Measurements from ENCODE around the gene JAZF1.
"Not testable (repeated sequence)": the region's sequence is repeated elsewhere in the genome, so short reads cannot be mapped to it uniquely, and the experiment has no call there.

Gene JAZF1

GRCh38 chr7:28032738-28033380, 147.7 kb downstream of the JAZF1 start:
- DNase-seq = no peak

- DNase-seq = no peak
Observed at GRCh38 chr7:28029051-28029450, 151.5 kb downstream of the JAZF1 start.

- DNase-seq = no peak
Observed at GRCh38 chr7:28028471-28028870, 152.1 kb downstream of the JAZF1 start.

- no peak for DNase-seq
Observed at GRCh38 chr7:28026237-28026636, 154.4 kb downstream of the JAZF1 start.

- DNase-seq = no peak
Observed at GRCh38 chr7:28024786-28025334, 155.7 kb downstream of the JAZF1 start.

- DNase-seq = peak; percentile 80 to 82
Observed at GRCh38 chr7:28020302-28020940, 160.2 kb downstream of the JAZF1 start.

- no peak for DNase-seq
Observed at GRCh38 chr7:28018856-28019465, 161.6 kb downstream of the JAZF1 start.

- no peak for DNase-seq
Observed at GRCh38 chr7:28018446-28018845, 162.1 kb downstream of the JAZF1 start.

GRCh38 chr7:28018020-28018419, 162.6 kb downstream of the JAZF1 start:
- DNase-seq = no peak

- DNase-seq = no peak
Observed at GRCh38 chr7:28017372-28017771, 163.2 kb downstream of the JAZF1 start.

- DNase-seq = no peak
Observed at GRCh38 chr7:28016297-28016696, 164.3 kb downstream of the JAZF1 start.

- DNase-seq = no peak
Observed at GRCh38 chr7:28015169-28015568, 165.4 kb downstream of the JAZF1 start.

GRCh38 chr7:28014340-28014739, 166.3 kb downstream of the JAZF1 start:
- not testable (repeated sequence) for DNase-seq

GRCh38 chr7:28013441-28013840, 167.2 kb downstream of the JAZF1 start:
- DNase-seq = no peak

- DNase-seq = no peak
Observed at GRCh38 chr7:28013019-28013418, 167.6 kb downstream of the JAZF1 start.

GRCh38 chr7:28008911-28009310, 171.7 kb downstream of the JAZF1 start:
- no peak for DNase-seq

- no peak for DNase-seq
Observed at GRCh38 chr7:28008171-28008570, 172.4 kb downstream of the JAZF1 start.

- DNase-seq = no peak
Observed at GRCh38 chr7:28006491-28006890, 174.1 kb downstream of the JAZF1 start.

GRCh38 chr7:28005847-28006231, 174.8 kb downstream of the JAZF1 start:
- DNase-seq = no peak

GRCh38 chr7:28005075-28005846, 175.3 kb downstream of the JAZF1 start:
- DNase-seq = no peak

GRCh38 chr7:28003408-28003807, 177.2 kb downstream of the JAZF1 start:
- DNase-seq = no peak

- DNase-seq = peak in 1 of 2 experiments; percentile 1
Observed at GRCh38 chr7:28002638-28003037, 178.0 kb downstream of the JAZF1 start.

- DNase-seq = no peak
Observed at GRCh38 chr7:28001896-28002295, 178.7 kb downstream of the JAZF1 start.
